Smooth muscle cell (in vitro differentiated cells): ENCODE results near the gene SMIM5. TPM values are rescaled to one million over a fixed set of nuclear protein-coding genes. Genes with fewer than 3 reads are reported as not detected.

ENCODE experiments used
- DNase-seq: peaks from one replicate; lab custom pipeline; 2025; ENCODE audit not compliant: unreplicated experiment; lab: John Stamatoyannopoulos, UW
- H2AFZ ChIP-seq: fragments of 200-600 bp; sonication (generic); 2 replicates; pipeline ENCODE4 v1.6.0; 2016; ENCODE audit warnings: antibody characterized with exemption, low read depth, mild to moderate bottlenecking
- H3F3A ChIP-seq: fragments of 200-600 bp; sonication (generic); 2 replicates; pipeline ENCODE4 v1.6.0; 2017; ENCODE audit warnings: antibody characterized with exemption, low read depth
- H3K27ac ChIP-seq: fragments of 200-600 bp; sonication (generic); 2 replicates; pipeline ENCODE4 v1.5.1; 2016; ENCODE audit warnings: low read depth, mild to moderate bottlenecking
- H3K27me3 ChIP-seq: fragments of 200-600 bp; sonication (generic); 2 replicates; pipeline ENCODE4 v1.6.1; 2016; ENCODE audit warnings: low read depth, mild to moderate bottlenecking
- H3K36me3 ChIP-seq: fragments of 200-600 bp; sonication (generic); 2 replicates; pipeline ENCODE4 v1.5.1; 2016; ENCODE audit warnings: low read depth
- H3K4me1 ChIP-seq: fragments of 200-600 bp; sonication (generic); 2 replicates; pipeline ENCODE4 v1.5.1; 2016; ENCODE audit warnings: low read depth
- H3K4me2 ChIP-seq: fragments of 200-600 bp; sonication (generic); 2 replicates; pipeline ENCODE4 v1.6.0; 2016; ENCODE audit warnings: mild to moderate bottlenecking
- H3K4me3 ChIP-seq: fragments of 200-600 bp; sonication (generic); 2 replicates; pipeline ENCODE4 v1.5.1; 2016; ENCODE audit warnings: mild to moderate bottlenecking
- H3K79me2 ChIP-seq: fragments of 200-600 bp; sonication (generic); 2 replicates; pipeline ENCODE4 v1.6.0; 2016; ENCODE audit warnings: low read depth, mild to moderate bottlenecking
- H3K9ac ChIP-seq: fragments of 200-600 bp; sonication (generic); 2 replicates; pipeline ENCODE4 v1.6.0; 2016; ENCODE audit warnings: low read depth
- H3K9me3 ChIP-seq: fragments of 200-600 bp; sonication (generic); replicated peaks from 2 replicates; pipeline ENCODE4 v1.5.1; 2016; ENCODE audit warnings: low read depth
- H4K20me1 ChIP-seq: fragments of 200-600 bp; sonication (generic); 2 replicates; pipeline ENCODE4 v1.6.0; 2016; ENCODE audit warnings: low read depth
- WGBS: methylation state at CpG from one replicate; pipeline ENCODE4 v1.1.7; 2016; ENCODE audit warnings: low lambda C conversion rate; 5-methylcytosine and 5-hydroxymethylcytosine counted together
- polyA plus RNA-seq: library from polyadenylated mRNA; unstranded; fragments of >200 nt; fragmentation: Nextera tagmentation; extraction: Ambion mirVana; gene quantifications from 2 replicates; pipeline ENCODE4 v1.2.1, GENCODE V29; 2016
- total RNA-seq: library from RNA; depleted of rRNA; stranded (reverse); fragments of >200 nt; gene quantifications from 2 replicates; pipeline ENCODE4 v1.2.3, GENCODE V29; 2014
- TF ChIP-seq, protein P1 (sequence below): fragments of 200-600 bp; sonication (generic); IDR thresholded peaks from 2 replicates; pipeline ENCODE4 v1.5.1; 2017; ENCODE audit warnings: borderline replicate concordance, mild to moderate bottlenecking, antibody characterized with exemption; ENCODE audit not compliant: insufficient read depth, poor library complexity, severe bottlenecking

The SMIM5 gene
- total and polyA plus RNA-seq, 2 experiments from 2014 or later: 0.13 to 0.80 TPM

DNA sequence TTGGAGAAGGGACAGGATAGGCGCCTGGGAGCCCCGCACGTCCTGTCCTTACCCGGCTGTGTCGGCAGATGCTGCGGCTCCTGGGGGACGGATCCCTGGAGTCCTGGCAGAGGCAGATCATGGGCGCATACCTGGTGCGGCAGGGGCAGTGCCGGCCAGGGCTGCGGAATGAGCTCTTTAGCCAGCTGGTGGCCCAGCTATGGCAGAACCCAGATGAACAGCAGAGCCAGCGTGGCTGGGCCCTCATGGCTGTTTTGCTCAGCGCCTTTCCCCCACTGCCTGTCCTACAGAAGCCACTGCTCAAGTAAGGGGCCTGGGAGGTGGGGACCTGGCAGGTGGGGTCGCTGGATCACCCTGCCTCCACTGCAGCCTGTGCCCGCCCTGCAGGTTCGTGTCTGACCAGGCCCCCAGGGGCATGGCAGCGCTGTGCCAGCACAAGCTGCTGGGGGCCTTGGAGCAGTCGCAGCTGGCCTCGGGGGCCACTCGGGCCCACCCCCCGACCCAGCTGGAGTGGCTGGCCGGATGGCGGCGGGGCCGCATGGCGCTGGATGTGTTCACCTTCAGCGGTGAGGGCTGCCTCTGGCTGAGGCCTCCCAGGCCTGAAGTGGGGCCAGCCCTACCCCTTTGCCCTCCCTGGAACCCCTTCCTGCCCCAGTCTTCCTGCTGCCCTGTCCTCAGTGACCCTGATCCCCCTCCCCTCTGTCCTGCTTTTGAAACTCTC lies 20.2 kb upstream of the SMIM5 start:
- no peaks in the 10 kb centered on the region for H4K20me1 ChIP-seq
- no peaks in the 10 kb centered on the region for H3K4me1 ChIP-seq
- WGBS: 90% methylated on average over 27 of the region's 27 CpGs
- DNase-seq: no peak
- H3K4me3 ChIP-seq: no peak overlapping the region
- no peak overlapping the region for H3K9ac ChIP-seq
- TF ChIP-seq, protein P1, sequence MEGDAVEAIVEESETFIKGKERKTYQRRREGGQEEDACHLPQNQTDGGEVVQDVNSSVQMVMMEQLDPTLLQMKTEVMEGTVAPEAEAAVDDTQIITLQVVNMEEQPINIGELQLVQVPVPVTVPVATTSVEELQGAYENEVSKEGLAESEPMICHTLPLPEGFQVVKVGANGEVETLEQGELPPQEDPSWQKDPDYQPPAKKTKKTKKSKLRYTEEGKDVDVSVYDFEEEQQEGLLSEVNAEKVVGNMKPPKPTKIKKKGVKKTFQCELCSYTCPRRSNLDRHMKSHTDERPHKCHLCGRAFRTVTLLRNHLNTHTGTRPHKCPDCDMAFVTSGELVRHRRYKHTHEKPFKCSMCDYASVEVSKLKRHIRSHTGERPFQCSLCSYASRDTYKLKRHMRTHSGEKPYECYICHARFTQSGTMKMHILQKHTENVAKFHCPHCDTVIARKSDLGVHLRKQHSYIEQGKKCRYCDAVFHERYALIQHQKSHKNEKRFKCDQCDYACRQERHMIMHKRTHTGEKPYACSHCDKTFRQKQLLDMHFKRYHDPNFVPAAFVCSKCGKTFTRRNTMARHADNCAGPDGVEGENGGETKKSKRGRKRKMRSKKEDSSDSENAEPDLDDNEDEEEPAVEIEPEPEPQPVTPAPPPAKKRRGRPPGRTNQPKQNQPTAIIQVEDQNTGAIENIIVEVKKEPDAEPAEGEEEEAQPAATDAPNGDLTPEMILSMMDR: no peak
- no peak overlapping the region for H2AFZ ChIP-seq
- H3K79me2 ChIP-seq: no peaks in the 10 kb centered on the region
- H3K4me2 ChIP-seq: no peak overlapping the region
- H3K27ac ChIP-seq: no peak overlapping the region
- H3K9me3 ChIP-seq: no peaks in the 10 kb centered on the region
- H3K36me3 ChIP-seq: no peaks in the 10 kb centered on the region
- no peaks in the 10 kb centered on the region for H3F3A ChIP-seq
- H3K27me3 ChIP-seq: no peaks in the 10 kb centered on the region

DNA sequence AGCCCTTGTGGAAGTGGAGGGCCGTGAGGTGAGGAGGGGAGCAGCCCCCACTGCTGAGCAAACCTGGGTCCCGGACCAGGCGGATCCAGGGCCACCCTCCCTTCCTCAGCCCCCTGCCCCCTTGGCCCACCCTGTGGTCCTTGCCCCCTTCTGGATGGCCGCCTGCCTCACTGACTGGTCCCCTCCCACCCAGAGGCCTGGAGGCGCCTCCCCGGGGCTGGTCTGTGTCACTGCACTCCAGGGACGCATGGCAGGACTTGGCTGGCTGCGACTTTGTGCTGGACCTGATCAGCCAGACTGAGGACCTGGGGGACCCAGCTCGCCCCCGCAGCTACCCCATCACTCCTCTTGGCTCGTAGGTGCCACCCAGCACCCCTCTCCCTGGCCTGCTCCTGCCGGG lies 19.2 kb upstream of the SMIM5 start:
- Histone ChIP-seq H3K9ac (no peak overlapping the region), H3K4me1 (no peaks in the 10 kb centered on the region), H3F3A (no peaks in the 10 kb centered on the region), H4K20me1 (no peaks in the 10 kb centered on the region), H3K9me3 (no peaks in the 10 kb centered on the region), H3K79me2 (no peaks in the 10 kb centered on the region), H3K4me2 (no peak overlapping the region), H3K4me3 (no peak overlapping the region), H3K36me3 (no peaks in the 10 kb centered on the region), H2AFZ (no peak overlapping the region), H3K27me3 (no peaks in the 10 kb centered on the region), H3K27ac (no peak overlapping the region)
- DNase-seq: no peak
- WGBS: 82% methylated on average over 6 of the region's 12 CpGs
- TF ChIP-seq, protein P1: no peak

DNA sequence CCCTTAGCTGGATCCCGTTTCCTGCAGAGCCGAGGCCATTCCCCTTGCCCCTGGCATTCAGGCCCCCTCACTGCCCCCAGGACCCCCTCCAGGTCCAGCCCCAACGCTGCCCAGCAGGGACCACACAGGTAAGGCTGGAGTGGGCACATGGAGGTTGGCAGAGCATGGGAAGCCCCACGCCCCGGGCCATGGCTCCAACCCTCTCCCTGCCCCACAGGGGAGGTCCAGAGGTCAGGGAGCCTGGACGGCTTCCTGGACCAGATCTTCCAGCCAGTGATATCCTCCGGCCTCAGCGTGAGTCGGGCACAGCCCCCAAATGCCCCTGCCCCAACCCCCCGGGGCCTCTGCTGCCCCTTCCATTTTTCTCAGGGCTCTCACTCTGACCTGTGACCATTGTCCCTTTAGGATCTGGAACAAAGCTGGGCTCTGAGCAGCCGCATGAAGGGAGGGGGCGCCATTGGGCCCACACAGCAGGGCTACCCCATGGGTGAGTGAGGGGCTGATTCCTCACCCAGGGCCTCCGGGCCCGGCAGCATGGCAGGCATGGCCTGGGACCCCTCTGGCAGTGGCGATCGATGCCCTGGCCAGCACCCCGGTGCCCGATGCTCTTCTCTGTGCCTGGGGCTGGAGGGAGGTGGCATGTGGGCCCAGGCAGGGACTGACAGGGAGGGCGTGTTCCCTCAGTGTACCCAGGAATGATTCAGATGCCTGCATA lies 18.5 kb upstream of the SMIM5 start:
- no peaks in the 10 kb centered on the region for H3K36me3 ChIP-seq
- WGBS: 96% methylated on average over 18 of the region's 19 CpGs
- H3F3A ChIP-seq: no peaks in the 10 kb centered on the region
- H3K9ac ChIP-seq: no peak overlapping the region
- no peak overlapping the region for H3K4me2 ChIP-seq
- H3K9me3 ChIP-seq: no peaks in the 10 kb centered on the region
- H2AFZ ChIP-seq: no peak overlapping the region
- no peak overlapping the region for H3K27ac ChIP-seq
- H3K4me1 ChIP-seq: no peaks in the 10 kb centered on the region
- H4K20me1 ChIP-seq: no peaks in the 10 kb centered on the region
- TF ChIP-seq, protein P1: no peak
- H3K4me3 ChIP-seq: no peak overlapping the region
- no peaks in the 10 kb centered on the region for H3K79me2 ChIP-seq
- no peak for DNase-seq
- H3K27me3 ChIP-seq: no peaks in the 10 kb centered on the region
